AG04449 (cell line): ENCODE results near the gene EXOSC2.

ENCODE experiments used
- CTCF ChIA-PET: fragments of 350-600 bp; formaldehyde crosslinking; extraction: SDS; loops from one replicate; lab custom pipeline; 2021; ENCODE audit warnings: antibody characterized with exemption; lab: Yijun Ruan, JAX
- POLR2A ChIA-PET: fragments of 400-600, 350-600 bp; formaldehyde crosslinking; extraction: SDS; loops from one replicate; lab custom pipeline; 2020; ENCODE audit warnings: antibody characterized with exemption, inconsistent platforms; lab: Yijun Ruan, JAX
- DNase-seq: peaks from one replicate; pipeline ENCODE4 v3.0.0-alpha.2; 2010; ENCODE audit warnings: low read depth, low spot score
- H3K4me3 ChIP-seq: 2 replicates; pipeline ENCODE4 v1.5.1; 2011; ENCODE audit warnings: low read depth, mild to moderate bottlenecking, control low read depth, low read length
- TF ChIP-seq, protein P1 (sequence below): IDR thresholded peaks from one replicate; pipeline ENCODE4 v1.5.1; 2011; ENCODE audit warnings: mild to moderate bottlenecking, moderate library complexity, low read length, control low read depth, inconsistent platforms; ENCODE audit not compliant: insufficient read depth; ENCODE audit errors: missing control alignments

The EXOSC2 gene

DNA sequence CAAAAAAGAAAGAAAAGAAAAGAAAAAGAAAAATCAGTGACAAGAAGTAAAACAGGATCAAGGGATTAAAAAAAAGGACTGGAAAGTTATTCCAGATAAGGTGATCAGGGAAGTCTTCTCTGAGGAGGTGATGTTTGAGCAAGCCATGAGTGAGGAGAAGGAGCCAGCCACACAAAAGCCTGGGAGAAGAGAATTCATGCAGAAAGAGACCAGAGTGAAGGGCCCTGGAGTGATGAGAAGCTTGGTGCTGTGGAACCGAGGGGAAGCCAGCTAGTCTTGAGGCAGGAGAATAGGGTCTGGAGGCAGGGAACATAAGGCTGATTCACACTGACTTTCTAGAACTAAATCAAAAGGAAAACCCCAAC lies 4.0 kb upstream of the EXOSC2 start:
- CTCF ChIA-PET, result interaction anchor here (1.6 to 4.8 kb wide), 4 partner anchors 11 to 229 kb away, joined by 7 to 34 read pairs (median 10); no protein-coding TSS in a partner anchor
- H3K4me3 ChIP-seq, result peak overlapping the region; percentile 10; the same call in 1 of the 2 replicates
- TF ChIP-seq, protein P1, sequence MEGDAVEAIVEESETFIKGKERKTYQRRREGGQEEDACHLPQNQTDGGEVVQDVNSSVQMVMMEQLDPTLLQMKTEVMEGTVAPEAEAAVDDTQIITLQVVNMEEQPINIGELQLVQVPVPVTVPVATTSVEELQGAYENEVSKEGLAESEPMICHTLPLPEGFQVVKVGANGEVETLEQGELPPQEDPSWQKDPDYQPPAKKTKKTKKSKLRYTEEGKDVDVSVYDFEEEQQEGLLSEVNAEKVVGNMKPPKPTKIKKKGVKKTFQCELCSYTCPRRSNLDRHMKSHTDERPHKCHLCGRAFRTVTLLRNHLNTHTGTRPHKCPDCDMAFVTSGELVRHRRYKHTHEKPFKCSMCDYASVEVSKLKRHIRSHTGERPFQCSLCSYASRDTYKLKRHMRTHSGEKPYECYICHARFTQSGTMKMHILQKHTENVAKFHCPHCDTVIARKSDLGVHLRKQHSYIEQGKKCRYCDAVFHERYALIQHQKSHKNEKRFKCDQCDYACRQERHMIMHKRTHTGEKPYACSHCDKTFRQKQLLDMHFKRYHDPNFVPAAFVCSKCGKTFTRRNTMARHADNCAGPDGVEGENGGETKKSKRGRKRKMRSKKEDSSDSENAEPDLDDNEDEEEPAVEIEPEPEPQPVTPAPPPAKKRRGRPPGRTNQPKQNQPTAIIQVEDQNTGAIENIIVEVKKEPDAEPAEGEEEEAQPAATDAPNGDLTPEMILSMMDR, result no peak
- POLR2A ChIA-PET, result interaction anchor here (0.5 kb wide), 1 partner anchor 189 kb away, joined by 3 read pairs; no protein-coding TSS in a partner anchor
- no peak for DNase-seq

DNA sequence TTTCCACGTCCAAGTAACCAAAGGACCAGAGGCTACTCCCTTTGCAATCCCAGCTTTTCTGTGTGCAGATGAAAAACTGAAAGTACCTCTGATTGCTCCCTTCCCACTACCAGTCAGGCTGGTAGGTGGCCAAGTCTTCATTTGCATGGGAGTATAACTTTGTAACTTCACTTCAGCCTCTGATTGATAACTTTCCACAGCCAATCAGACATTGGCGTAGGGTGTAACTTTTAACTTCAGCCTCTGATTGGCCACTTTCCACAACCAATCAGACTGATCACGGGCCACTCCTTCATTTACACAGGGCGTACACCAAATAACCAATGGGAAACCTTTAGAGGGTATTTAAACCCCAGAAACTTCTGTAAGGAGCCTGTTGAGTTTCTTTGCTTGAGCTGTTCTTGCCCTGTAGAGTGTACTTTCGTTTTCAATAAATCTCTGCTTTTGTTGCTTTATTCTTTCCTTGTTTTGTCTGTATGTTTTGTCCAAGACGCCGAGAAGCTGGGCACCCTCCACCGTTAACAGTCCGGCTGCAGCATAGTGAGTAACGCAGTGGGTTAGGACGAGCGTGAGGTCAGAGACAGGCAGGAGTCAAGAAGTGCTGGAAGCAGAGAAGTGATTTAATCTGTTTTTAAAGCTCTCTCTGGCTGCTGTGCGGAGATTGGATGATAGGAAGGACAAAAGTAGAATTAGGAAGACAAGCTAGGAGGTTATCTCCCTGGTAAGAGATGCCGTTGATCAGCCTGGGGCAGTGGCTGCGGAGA lies 3.5 kb upstream of the EXOSC2 start:
- TF ChIP-seq, protein P1, result no peak
- ChIA-PET CTCF (interaction anchor here (0.8 to 4.8 kb wide), 7 partner anchors 8 to 357 kb away, joined by 3 to 34 read pairs (median 8); no protein-coding TSS in a partner anchor), POLR2A (interaction anchor here (0.5 kb wide), 1 partner anchor 188 kb away, joined by 3 read pairs; no protein-coding TSS in a partner anchor)
- peak overlapping the region; percentile 24 for H3K4me3 ChIP-seq
- DNase-seq, result peak; percentile 47

DNA sequence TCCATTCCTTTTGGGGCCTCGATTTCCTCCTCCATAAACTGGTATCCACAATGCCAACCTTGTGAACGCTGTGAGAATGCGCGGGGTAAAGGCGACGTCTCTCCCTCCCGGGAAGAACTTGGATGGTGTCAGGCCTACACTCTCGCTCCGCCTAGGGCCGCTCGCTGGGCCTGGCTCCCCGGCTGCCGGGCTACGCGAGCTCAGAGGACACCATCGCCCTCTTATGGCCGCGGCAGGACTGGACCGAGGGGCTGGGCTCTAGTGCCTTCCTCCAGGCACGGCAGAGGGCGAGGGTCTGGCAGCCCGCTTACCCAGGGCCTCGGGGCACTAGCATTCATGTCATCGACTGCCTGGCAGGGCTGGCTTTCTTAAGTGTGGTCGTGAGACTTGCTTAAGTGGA lies 1.3 kb upstream of the EXOSC2 start:
- POLR2A ChIA-PET, result no interaction called here

DNA sequence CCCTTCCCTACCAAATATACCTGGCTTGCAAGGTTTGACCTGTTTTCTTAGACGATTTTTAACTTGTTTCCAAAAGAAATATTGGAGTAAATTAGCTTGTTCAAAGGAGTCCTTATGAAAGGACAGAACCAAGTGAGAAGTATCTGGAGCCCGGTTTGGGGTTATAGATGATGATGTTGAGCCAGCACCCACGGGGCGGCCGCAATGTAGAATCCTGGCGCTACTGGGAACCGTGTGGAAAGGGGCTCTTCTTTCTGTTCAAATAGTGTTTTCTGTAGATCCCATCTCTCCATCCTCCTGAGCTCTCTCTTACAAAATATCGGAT lies 517 bp upstream of the EXOSC2 start:
- POLR2A ChIA-PET, result no interaction called here
- CTCF ChIA-PET, result interaction anchor here (1.0 to 5.2 kb wide), 11 partner anchors 8 to 586 kb away, joined by 3 to 34 read pairs (median 5); no protein-coding TSS in a partner anchor

More for the DNA sequence above, 1.3 kb upstream of the EXOSC2 start:
- DNase-seq, result no peak
- TF ChIP-seq, protein P1, result no peak
- CTCF ChIA-PET, result interaction anchor here (1.0 to 5.2 kb wide), 8 partner anchors 8 to 585 kb away, joined by 3 to 34 read pairs (median 11); no protein-coding TSS in a partner anchor
- no peak overlapping the region for H3K4me3 ChIP-seq

DNA sequence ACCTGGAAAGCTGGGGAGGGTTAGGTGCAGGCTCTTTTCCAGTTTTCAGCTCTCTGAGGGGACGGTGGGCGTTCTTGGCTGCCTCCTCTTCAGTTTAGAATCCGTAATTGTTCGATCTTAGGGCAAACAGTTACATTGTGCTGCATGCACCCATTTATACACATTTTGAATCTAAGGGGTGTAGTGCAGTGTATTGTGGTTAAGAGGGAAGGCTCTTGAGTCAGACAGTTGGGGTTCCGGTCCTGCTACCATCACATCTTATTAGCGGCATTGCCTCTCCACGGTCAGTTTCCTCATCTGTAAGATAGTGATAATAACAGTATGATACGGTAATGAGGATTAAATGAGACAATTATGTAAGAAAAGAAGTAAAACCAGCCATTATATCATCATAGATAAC lies 625 bp downstream of the EXOSC2 start:
- peak overlapping the region; percentile 86 for H3K4me3 ChIP-seq
- ChIA-PET POLR2A (no interaction called here), CTCF (interaction anchor here (1.1 to 5.2 kb wide), 6 partner anchors 10 to 171 kb away, joined by 3 to 28 read pairs (median 8); no protein-coding TSS in a partner anchor)
- TF ChIP-seq, protein P1, result no peak
- DNase-seq, result no peak

More for the DNA sequence above, 517 bp upstream of the EXOSC2 start:
- no peak for DNase-seq
- TF ChIP-seq, protein P1, result no peak
- H3K4me3 ChIP-seq, result peak overlapping the region; percentile 50

DNA sequence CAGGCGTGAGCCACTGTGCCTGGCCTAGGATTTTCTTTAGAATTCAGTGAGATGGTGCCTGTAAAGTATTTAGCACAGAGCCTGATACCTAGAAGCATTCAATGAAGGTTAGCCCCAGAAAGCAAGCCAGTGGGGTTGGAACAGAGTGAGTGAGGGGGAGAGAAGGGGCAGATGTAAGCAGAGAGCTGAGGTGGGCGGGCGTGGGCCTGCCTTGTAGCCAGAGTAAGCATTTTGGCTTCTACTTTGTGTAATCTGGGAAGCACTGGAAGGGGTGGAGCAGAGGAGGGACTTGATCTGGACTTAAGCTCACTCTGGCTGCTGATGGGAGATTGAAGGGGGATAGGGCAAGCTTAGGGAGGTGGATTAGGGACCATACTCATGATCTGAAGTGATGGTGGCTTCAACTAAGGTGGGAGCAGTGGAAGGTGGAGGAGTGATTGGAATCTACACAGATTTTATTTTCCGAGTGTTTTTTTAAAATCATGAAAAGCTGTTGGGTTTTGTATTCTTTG lies 2.6 kb downstream of the EXOSC2 start:
- TF ChIP-seq, protein P1, result no peak
- DNase-seq, result no peak
- POLR2A ChIA-PET, result no interaction called here
- CTCF ChIA-PET, result interaction anchor here (0.6 to 5.2 kb wide), 6 partner anchors 11 to 350 kb away, joined by 3 to 27 read pairs (median 6); no protein-coding TSS in a partner anchor
- no peak overlapping the region for H3K4me3 ChIP-seq
